WERI-Rb-1 (cell line): Measurements from ENCODE around the gene AOC3.
"Not testable (repeated sequence)": the region's sequence is repeated elsewhere in the genome, so short reads cannot be mapped to it uniquely, and the experiment has no call there.

ENCODE experiments used
- DNase-seq: peaks from one replicate; pipeline ENCODE4 v3.0.0-alpha.2; 2020
- H3K27ac ChIP-seq: fragments of 250-450 bp; sonication (Bioruptor Pico); 2 replicates; pipeline ENCODE4 v1.5.1; 2020; ENCODE audit warnings: mild to moderate bottlenecking, moderate library complexity
- H3K27me3 ChIP-seq: fragments of 250-450 bp; sonication (Bioruptor Pico); 2 replicates; pipeline ENCODE4 v1.5.1; 2021; ENCODE audit warnings: mild to moderate bottlenecking, low read depth, moderate library complexity; ENCODE audit not compliant: insufficient read depth, severe bottlenecking
- H3K36me3 ChIP-seq: fragments of 250-450 bp; sonication (Bioruptor Pico); 2 replicates; pipeline ENCODE4 v1.5.1; 2020; ENCODE audit warnings: mild to moderate bottlenecking, moderate library complexity
- H3K4me3 ChIP-seq: 2 replicates; pipeline ENCODE4 v1.5.1; 2011; ENCODE audit warnings: low read depth, mild to moderate bottlenecking, control low read depth, low read length
- H3K9me3 ChIP-seq: fragments of 250-450 bp; sonication (Bioruptor Pico); 2 replicates; pipeline ENCODE4 v1.5.1; 2021; ENCODE audit warnings: mild to moderate bottlenecking, moderate library complexity; ENCODE audit not compliant: severe bottlenecking
- TF ChIP-seq, protein P1 (sequence below): IDR thresholded peaks from 2 replicates; pipeline ENCODE4 v1.5.1; 2011; ENCODE audit warnings: low read depth, mild to moderate bottlenecking, control low read depth, inconsistent platforms, low read length

The AOC3 gene

DNA sequence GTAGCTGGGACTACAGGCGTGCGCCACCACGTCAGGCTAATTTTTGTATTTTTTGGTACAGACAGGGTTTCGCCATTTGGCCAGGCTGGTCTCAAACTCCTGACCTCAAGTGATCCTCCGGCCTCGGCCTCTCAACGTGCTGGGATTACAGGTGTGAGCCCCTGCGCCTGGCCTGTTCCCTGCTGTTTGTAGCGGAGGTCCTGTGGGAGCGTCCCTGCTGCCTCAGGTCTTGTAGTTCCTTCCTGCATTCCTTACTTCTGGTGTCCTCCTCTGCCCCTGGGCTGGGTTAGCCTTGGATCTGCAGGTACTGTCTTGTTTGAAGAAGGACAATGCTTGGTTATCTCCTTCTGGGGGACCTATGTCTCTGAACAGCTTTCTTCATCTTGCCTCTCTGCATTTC lies 26.0 kb downstream of the AOC3 start:
- TF ChIP-seq, protein P1, sequence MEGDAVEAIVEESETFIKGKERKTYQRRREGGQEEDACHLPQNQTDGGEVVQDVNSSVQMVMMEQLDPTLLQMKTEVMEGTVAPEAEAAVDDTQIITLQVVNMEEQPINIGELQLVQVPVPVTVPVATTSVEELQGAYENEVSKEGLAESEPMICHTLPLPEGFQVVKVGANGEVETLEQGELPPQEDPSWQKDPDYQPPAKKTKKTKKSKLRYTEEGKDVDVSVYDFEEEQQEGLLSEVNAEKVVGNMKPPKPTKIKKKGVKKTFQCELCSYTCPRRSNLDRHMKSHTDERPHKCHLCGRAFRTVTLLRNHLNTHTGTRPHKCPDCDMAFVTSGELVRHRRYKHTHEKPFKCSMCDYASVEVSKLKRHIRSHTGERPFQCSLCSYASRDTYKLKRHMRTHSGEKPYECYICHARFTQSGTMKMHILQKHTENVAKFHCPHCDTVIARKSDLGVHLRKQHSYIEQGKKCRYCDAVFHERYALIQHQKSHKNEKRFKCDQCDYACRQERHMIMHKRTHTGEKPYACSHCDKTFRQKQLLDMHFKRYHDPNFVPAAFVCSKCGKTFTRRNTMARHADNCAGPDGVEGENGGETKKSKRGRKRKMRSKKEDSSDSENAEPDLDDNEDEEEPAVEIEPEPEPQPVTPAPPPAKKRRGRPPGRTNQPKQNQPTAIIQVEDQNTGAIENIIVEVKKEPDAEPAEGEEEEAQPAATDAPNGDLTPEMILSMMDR, result no peak
- H3K36me3 ChIP-seq, result no peaks in the 10 kb centered on the region
- no peak for DNase-seq
- no peak overlapping the region for H3K27ac ChIP-seq
- H3K27me3 ChIP-seq, result no peaks in the 10 kb centered on the region
- peaks cover 3% of the 10 kb centered on the region for H3K9me3 ChIP-seq
- H3K4me3 ChIP-seq, result no peak overlapping the region

DNA sequence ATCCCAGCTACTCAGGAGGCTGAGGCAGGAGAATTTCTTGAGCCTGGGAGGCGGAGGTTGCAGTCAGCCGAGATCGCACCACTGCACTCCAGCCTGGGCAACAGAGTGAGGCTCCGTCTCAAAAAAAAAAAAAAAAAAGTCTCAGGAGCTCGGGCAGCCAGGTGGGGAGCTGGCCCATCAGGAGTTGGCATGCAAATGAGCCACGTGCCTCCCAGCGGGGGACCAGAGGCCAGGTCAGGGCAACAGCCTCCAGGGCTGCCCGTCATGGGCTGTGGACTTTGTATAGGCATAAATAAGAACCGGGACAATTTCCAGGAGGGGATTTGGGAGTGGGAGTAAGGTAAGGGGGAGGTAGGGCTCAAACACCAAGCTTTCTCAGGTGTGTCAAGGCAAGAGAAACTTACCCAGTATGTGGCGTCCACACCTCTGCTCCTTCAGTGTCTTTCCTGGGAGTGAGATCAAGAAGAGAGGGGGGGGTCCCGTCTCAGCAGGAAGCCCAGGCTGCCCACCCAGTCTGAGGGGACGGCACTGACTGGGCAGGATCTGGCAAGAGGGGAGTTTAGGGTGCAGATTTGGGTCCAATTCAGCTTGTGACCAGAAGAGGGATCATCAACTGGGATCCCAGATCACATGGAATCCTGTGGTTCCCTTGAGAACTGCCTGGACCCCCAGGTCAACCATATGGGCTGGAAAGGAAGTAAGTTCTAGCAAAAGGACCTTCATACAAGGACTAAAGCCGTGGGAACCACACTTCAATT lies 27.3 kb downstream of the AOC3 start:
- no peak overlapping the region for H3K27ac ChIP-seq
- no peaks in the 10 kb centered on the region for H3K27me3 ChIP-seq
- no peak overlapping the region for H3K4me3 ChIP-seq
- H3K36me3 ChIP-seq, result no peaks in the 10 kb centered on the region
- H3K9me3 ChIP-seq, result peaks cover 3% of the 10 kb centered on the region
- no peak for DNase-seq
- TF ChIP-seq, protein P1, result peak; percentile 20; the same call in 1 of the 2 replicates

DNA sequence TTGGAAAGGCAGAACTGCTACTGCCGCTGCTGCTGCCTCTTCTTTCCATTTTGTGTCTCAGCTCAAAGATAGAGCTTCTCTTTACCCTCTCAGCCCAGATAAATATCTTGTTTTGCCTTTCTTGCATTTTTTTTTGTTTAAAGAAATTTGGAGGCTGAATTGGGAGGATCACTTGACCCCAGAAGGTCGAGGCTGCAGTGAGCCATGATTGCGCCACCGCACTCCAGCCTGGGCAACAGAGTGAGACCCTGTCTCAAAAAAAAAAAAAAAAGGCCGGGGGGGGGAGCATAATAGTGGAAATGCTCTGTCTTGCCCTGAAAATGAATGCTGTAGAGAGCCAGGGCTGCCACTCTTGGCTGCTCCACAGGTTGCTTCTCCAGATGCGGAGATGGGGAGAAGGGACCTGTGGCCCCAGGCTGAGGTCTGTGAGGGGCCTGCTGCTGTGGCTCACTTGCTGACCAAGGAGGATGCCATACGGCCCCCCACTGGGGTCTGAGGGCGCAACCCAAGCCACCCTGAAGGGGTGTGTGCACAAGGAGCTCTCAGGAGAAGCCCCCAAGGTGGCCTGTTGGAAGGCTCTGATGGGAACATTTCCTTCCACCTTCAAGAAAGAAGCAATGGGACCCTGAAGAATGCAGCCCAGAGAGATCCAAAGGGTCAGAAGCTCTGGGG lies 28.1 kb downstream of the AOC3 start:
- Histone ChIP-seq H3K4me3 (no peak overlapping the region), H3K27me3 (no peaks in the 10 kb centered on the region), H3K27ac (no peak overlapping the region), H3K36me3 (no peaks in the 10 kb centered on the region), H3K9me3 (peaks cover 3% of the 10 kb centered on the region)
- no peak for DNase-seq
- TF ChIP-seq, protein P1, result no peak

DNA sequence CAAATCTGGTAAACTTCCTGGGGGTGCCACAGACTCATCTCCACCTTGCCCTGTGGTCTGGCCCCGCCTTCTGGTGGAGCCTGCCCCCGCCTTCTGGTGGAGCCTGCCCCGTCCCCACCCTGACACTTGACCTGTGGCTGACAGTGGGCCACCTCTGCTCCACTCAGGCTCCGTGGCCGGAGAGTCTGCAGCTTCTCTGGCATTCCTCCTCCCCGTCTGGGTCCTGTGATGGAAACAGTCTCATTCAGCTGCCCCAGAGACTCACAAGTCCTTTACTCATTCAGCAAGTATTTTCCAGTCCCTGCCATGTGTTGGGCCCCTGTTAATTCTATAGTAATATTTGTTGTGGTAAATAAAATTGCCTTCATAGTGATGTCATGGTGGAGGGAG lies 28.6 kb downstream of the AOC3 start:
- Histone ChIP-seq H3K9me3 (peaks cover 3% of the 10 kb centered on the region), H3K4me3 (no peak overlapping the region), H3K27ac (no peak overlapping the region), H3K27me3 (no peaks in the 10 kb centered on the region), H3K36me3 (no peaks in the 10 kb centered on the region)
- no peak for DNase-seq
- TF ChIP-seq, protein P1, result no peak

DNA sequence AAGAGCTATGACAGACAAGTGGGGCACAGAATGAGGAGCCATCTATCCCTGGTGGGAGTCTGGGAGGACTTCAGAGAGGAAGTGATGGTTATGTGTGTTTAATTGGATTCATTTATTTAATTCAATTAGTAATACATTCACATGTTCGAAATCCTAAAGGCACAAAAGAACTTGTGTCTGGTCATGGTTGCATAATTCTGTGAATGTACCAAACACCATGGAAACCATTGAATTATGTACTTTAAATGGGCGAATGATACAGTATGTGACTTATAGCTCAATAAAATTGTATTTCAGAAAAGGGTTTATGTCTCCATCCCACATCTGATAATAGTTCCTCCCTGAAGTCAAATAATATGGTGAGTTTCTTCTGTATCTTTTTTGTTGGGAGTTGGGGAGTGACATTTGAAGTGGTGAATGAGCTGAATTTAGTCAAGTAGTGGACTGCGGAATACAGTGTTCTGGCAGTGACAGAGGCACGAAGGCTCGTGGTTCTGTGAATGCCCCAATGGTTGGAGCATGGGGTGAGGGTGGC lies 29.8 kb downstream of the AOC3 start:
- Histone ChIP-seq H3K27ac (no peak overlapping the region), H3K27me3 (no peaks in the 10 kb centered on the region), H3K9me3 (peaks cover 3% of the 10 kb centered on the region), H3K36me3 (no peaks in the 10 kb centered on the region), H3K4me3 (no peak overlapping the region)
- TF ChIP-seq, protein P1, result no peak
- DNase-seq, result no peak

DNA sequence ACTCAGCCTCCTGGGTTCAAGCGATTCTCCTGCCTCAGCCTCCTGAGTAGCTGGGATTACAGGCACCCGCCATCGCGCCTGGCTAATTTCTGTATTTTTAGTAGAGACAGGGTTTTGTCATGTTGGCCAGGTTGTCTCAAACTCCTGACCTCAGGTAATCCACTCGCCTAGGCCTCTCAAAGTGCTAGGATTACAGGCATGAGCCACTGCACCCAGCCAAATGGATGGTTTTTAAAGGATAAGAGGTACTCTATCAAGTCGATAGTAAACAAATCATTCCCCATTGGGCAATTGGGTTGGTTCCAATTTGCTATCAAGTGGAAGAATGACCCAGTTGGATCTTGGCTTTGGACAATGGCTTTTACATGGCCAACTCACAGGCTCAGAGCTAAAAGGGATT lies 30.7 kb downstream of the AOC3 start:
- not testable (repeated sequence) for H3K36me3 ChIP-seq, H3K4me3 ChIP-seq, H3K9me3 ChIP-seq, H3K27me3 ChIP-seq, H3K27ac ChIP-seq
- peak; percentile 32 for DNase-seq
